ENCODE results near the gene PEX11B. TPM values are rescaled to one million over a fixed set of nuclear protein-coding genes. Genes with fewer than 3 reads are reported as not detected.

PEX11B gene, protein sequence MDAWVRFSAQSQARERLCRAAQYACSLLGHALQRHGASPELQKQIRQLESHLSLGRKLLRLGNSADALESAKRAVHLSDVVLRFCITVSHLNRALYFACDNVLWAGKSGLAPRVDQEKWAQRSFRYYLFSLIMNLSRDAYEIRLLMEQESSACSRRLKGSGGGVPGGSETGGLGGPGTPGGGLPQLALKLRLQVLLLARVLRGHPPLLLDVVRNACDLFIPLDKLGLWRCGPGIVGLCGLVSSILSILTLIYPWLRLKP
- total RNA-seq, result 10 to 100 TPM; 19.8 to 24.4 TPM
- long read RNA-seq, donor 1, transcript PEX11B-201 (4 exons, 1,740 nt), result major isoform, 11 of 13 reads
- long read RNA-seq, donor 1, partial matches to known transcripts, result 0 of 13 reads
- long read RNA-seq, donor 1, other reads (novel, unspliced or antisense), result 2 of 13 reads
- long read RNA-seq, donor 2, transcript PEX11B-201 (4 exons, 1,740 nt), result major isoform, 78 of 93 reads
- long read RNA-seq, donor 2, partial matches to known transcripts, result 4 of 93 reads
- long read RNA-seq, donor 2, other reads (novel, unspliced or antisense), result 10 of 93 reads

DNA sequence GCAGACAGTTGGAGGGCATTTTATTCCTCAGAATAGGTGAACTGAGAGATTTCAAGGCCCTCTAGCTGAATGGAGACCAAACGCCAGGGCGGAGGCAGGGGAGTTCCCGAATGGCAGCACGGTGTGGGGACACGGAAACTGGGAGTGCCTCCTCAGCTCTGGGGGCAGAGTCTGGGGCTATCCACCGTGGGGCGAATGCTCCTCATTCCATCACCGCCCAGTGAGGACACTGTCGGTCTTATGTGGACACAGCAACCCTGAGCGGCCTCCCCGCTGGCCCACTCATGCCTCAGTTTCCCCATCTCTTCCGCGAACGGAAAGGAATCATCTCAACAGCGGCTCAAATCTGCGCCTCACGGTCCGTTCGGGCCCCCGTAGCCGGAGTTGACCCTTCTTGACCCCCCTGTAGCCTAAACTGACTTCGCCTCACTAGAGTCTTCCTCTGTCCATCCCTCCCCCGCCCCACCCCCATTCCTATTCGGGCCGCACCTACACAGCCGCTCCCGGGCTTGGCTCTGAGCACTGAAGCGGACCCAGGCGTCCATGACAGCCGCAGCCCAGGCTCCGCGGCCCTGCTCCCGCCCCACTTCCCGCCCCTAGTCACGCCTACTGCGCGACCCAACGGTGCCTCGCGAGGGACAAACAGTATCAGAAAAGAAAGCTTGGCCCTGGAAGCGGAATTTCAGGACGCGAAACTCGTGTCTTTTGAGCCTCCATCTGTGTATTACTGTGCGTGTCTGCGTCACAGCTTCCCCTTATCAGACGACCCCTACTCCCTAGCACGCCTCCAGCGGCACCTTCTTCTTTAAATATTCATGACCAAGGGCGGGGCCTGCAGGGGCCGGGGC lies at the start of gene PEX11B:
Gene PEX11B, minus strand, starts transcription at position 574 of the 848 bp plus-strand sequence. Its CDS starts 29 bp downstream, at position 545.
- intact Hi-C loops (cut with DNase I), result loop anchor here in 1 of 2 donors (5.0 to 10.0 kb wide), 2 partner anchors 44 to 64 kb away; partner anchors contain the start of genes ANKRD34A, PIAS3 and POLR3GL
- peak; percentile 96 for DNase-seq (ENCODE audit: low spot score)

DNA sequence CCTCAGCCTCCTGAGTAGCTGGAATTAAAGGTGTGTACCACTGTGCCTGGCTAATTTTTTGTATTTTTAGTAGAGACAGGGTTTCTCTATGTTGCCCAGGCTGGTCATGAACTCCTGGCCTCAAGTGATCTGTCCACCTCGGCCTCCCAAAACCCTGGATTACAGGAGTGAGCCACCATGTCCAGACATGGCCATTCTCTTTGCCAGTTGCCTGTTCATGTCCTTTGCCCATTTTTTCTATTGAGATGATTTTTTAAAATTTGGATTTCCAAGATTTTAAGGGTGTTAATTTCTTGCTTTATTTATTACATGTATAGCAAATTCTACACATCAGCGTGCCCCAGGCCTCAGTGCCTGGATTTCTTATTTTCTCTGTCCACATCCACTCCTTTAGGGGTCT lies 48.8 kb upstream of the PEX11B start:
- intact Hi-C loops (cut with DNase I), result no loop called here
- DNase-seq (ENCODE audit: low spot score), result no peak

DNA sequence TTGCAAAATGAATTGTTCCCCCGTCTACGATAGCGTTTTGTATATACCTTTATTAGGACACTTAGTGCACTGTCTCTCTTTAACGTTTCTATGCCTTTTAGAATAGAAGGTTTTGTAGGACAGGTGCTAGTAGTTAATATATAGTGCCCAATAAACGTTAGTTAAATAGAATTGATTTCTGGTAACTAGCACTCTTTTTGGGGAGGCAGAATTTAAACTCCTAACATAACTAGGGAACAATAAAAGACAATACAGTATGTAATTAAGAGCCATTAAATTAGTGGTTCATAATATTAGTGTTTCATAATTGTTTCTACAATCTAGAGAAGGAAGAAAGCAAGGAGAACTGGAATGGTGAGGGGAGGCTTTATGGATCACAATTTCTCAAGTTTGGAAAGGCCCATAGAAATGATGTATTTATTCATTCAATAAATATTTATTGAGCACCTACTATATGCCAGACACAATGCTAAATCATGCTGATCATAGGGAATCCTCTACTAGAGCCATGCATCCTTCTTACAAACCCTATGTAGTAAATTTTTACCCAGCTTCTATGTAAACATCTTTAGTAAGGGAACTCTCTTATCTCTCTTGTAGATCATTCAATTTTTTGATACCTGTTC lies 46.7 kb upstream of the PEX11B start:
- DNase-seq (ENCODE audit: low spot score), result no peak
- intact Hi-C loops (cut with DNase I), result no loop called here

DNA sequence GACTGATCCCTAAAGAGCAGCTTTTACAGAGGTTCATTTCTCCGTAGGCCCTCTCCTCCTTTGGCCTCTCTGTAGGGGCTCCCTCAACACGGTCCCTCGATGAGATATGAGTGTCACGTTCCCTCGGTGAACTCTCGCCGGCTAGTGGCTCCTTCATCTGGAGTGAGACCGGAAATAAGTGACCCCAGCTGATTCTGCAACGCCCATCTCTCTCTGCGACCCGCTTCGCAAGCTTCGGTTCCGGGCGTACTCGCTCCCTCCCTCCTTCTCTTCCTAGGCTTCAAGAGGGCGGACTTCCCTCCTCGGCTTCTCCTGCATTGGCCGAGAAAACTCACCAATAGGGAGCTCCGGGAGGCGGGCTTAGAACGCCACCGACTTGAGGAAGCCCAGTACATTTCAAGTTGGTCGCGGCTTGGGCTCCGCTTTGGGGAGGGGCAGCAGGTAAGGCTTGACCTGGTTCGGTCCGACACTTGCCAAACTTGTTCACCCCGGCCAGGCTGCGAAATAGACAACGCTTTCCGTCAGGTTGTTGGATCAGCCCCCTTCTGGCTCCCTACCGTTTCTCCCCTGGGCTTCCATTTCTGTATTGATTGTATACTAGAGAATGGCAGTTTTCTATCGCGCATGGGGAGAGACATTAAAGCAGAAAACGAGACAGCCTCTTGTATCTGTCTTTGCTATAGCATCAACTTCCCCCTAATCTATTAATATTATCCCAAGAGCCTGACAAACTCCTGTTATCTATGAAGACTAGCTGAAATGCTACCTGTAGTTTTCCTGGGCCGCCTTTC lies 46.0 kb upstream of the PEX11B start, which contains the start of the genes ANKRD34A and POLR3GL:
Gene ANKRD34A, minus strand, starts transcription at position 248 of the 791 bp plus-strand sequence. CDS start 2,816 bp downstream, outside the sequence.
Gene POLR3GL, plus strand, starts transcription at position 363 of the 791 bp plus-strand sequence. CDS start 10,176 bp downstream, outside the sequence.
- intact Hi-C loops (cut with DNase I), result loop anchor here in 1 of 2 donors (5.0 kb wide), 1 partner anchor 47 kb away; the partner anchor contains the start of gene PEX11B
- peak; percentile 97 for DNase-seq (ENCODE audit: low spot score)

DNA sequence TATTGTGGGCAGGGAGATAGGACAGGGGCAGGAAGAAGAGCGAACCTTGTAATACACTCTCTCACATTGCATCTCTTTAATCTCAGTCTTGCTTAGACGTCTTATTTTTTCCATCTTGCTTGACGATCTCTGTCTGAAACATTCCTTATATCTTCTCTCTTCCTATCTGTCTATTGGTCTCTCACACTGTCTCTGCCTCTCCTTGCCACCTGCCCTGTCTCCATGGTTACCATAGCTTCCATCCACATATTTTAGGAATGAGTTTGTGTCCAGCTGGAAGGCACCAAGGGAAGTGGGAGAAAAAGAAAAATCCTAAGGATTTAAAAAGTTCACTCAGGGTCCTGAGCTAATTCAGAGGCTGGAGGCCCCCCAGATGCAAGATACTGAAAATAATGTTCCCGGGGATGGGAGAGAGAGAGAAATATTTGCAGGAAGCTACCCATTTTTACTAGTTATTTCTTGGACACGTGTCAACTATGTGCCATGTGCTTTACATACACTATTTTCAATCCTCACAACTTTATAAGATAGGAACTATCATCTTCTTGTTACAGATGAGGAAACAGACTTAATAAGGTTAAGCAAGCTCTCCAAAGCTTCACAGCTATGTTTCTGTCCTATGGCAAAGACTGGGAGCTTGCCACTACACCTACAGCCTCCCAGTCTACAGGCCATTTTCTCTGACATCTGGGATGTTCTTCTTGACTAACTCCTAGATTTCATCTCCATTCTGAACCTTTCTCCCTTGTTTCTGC lies 44.9 kb upstream of the PEX11B start:
- intact Hi-C loops (cut with DNase I), result loop anchor here in 1 of 2 donors (5.0 kb wide), 1 partner anchor 46 kb away; the partner anchor contains the start of gene PEX11B
- no peak for DNase-seq (ENCODE audit: low spot score)

DNA sequence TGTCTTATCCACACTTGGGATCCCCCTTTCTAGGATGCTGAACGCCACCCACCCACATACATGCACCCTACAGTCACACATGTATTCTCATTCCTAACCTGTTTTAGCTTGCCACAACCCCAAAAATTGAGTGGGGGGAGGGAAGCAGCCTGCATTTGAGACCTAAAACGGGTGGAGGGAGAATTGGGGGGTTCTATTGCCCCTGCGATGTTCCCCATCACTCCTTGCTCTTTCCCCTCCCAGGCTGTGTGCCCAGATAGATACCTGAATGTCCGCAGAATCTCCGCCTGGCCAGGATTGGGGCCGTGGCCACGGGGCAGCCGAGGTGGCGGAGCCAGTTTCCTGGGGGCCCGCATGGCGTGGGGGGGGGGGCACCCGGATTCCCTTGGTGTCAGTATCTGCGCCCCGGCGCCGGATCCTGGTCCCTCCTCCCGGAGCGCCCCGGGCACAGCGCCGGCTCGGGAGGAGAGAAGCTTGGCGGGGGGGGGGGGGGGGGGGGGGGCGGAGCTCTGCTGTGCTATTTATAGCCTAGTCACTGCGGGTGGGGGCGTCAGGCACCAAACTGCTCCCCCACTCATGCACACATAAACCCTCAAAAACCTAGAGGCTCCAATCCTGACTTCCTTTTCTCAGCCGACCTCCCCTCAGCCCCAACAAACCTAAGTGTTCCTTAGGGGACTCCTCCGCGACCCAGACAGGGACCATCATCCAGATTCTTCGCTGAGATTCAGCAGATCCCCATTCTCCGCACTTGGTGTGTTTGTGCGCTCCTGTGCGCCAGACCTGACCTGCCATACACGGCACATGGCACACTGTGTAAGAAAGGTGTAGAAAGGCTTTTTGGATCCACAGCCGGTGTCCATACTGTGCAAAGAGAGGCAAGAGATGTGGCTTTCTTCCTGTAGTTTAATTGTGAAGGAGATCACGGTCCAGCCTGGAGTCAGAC lies 43.9 kb upstream of the PEX11B start:
- intact Hi-C loops (cut with DNase I), result loop anchor here in 1 of 2 donors (5.0 kb wide), 1 partner anchor 45 kb away; the partner anchor contains the start of gene PEX11B
- peak; percentile 85 for DNase-seq (ENCODE audit: low spot score)

DNA sequence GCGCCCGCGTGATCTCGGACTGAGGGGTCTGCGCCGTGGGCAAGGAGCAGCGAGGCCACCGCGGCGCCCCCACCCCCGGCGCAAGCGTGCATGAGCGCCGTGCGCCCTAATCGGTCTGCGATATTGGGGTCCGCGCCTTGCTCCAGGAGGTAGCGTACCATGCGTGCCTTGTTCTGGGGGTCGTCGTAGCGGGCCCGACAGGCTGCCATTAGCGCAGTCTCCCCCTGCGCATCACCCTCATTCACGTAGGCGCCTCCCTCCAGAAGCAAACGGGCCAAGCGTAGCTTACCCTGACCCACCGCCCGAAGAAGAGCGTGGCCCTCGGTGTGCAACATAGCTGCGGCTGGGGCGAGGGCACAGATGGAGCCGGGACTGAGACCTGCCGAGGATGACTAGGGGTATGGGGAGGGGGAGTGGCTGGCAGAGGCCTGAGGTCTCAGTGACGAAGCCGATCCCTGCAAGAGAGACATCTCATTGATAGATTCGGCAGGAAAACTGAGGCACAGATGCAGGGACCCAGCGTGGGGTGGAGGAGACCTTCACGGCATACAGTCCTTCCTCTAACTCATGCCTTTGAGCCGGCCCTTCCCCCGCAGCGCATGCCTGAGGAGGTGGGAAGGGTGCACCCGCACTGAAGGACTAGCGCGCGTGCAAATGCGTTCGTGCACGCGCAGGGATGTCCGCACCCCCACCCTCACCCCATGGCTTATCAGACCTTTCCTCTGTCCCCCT lies 43.1 kb upstream of the PEX11B start:
- intact Hi-C loops (cut with DNase I), result loop anchor here in 1 of 2 donors (5.0 kb wide), 1 partner anchor 44 kb away; the partner anchor contains the start of gene PEX11B
- DNase-seq (ENCODE audit: low spot score), result peak; percentile 83

DNA sequence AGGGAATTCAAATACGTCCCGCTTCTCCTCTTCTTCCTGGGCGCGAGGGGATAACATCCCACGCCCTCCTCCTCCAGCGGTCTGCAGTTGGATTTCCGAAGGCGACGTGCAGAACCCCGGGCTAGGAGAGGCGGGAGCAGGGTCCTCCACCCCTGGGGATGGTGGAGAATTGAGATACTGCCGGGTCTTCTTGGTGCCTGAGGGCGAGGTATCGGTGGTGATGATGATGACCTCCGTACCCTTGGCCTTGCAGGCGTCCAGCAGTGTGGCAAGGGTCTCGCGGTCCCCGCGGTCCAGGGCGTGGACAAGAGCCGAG lies 42.5 kb upstream of the PEX11B start:
- intact Hi-C loops (cut with DNase I), result loop anchor here in 1 of 2 donors (5.0 kb wide), 1 partner anchor 44 kb away; the partner anchor contains the start of gene PEX11B

DNA sequence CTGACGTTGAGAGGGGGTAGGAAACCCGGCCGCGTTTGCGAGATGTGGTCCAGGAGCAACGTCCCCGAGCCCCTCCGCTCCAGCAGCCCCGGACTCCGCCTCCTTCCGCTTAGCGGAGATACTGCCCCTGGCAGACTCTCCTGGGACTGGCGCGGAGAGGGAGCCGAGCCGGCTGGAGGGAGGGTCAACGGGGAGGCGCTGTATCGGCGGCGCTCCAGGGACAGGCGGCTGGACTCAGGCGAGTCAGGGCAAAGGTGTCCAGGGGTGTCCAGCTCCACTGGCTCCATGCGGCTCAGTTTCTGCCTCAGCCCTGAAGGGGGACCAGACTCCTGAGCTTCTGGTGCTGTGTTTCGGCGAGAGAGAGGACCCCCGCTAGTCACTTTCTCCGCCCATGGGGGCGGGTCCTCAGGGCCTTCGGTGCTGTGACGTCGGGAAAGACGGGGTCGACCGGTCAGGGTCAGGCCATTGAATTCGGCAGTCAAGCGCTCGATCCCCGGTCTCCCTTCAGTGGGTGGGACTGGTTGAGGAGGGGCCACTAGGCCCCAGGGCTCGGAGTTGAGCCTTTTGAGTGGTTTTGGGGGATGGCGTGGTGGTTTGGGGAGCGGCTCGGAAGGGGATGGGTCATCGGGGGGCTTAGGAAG lies 42.1 kb upstream of the PEX11B start:
- peak; percentile 92 for DNase-seq (ENCODE audit: low spot score)
- intact Hi-C loops (cut with DNase I), result loop anchor here in 1 of 2 donors (5.0 kb wide), 1 partner anchor 43 kb away; the partner anchor contains the start of gene PEX11B

More for the DNA sequence above, 42.5 kb upstream of the PEX11B start:
- no peak for DNase-seq (ENCODE audit: low spot score)

DNA sequence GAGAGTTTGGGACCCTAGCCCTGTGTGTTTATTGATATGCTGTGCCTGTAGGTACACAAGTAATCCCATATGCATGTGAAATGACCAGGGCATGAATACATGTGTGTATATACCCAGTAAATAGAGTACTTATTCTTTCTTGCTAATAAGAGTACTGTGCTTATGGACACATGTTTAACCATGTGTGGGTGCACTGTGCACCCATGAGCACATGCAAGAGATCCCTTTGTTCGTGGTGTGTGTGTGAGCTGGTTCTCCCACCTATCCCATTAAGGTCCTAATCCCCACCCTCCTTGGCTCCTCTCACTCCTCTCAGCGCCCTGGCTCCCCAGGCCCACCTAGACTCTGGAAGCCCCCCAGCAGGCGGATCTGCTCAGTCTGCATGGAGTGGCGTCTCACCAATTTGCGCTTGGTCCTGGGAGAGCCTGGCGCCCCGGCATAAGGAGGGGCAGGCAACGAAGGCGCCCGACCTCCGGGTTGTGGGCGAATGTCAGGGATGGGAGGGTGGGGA lies 41.5 kb upstream of the PEX11B start:
- DNase-seq (ENCODE audit: low spot score), result no peak
- intact Hi-C loops (cut with DNase I), result loop anchor here in 1 of 2 donors (5.0 kb wide), 1 partner anchor 43 kb away; the partner anchor contains the start of gene PEX11B

DNA sequence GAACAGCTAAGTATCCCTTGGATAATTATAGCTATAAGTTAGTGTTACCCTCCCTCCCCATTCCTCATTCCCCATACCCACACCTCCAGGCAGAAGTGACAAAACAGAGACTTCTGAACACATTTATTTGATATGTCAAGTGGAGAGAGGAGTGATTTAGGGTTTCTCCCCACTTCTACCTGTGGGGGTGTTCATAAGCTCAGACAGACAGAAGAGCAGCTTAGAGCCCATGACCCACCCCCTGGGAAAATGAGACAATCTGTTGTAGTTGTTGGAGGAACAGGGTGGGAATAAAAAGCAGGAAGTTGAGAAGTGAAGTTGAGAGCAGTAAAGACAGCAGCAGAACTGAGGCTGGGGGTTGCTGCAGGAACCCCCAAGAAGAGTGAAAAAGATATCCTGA lies 40.8 kb upstream of the PEX11B start:
- no peak for DNase-seq (ENCODE audit: low spot score)
- intact Hi-C loops (cut with DNase I), result no loop called here

DNA sequence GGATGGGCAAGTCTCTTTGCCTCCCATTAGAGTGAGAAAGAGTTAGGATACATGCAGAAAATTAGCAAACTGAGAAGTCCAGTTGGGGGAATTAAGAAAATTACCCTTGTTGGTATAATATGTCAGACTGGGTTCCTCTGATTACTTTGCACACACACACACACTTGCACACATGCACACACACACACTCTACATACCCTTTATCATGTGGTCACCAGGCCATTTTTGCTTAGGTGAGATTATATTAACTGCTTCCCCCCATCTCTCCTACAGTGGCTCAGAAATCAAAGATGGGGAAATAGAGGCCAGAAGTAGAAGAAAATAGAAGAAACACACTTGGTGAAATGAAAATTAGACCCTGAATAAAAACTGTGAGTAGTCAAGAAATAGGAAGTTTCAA lies 40.2 kb upstream of the PEX11B start:
- intact Hi-C loops (cut with DNase I), result no loop called here
- no peak for DNase-seq (ENCODE audit: low spot score)

DNA sequence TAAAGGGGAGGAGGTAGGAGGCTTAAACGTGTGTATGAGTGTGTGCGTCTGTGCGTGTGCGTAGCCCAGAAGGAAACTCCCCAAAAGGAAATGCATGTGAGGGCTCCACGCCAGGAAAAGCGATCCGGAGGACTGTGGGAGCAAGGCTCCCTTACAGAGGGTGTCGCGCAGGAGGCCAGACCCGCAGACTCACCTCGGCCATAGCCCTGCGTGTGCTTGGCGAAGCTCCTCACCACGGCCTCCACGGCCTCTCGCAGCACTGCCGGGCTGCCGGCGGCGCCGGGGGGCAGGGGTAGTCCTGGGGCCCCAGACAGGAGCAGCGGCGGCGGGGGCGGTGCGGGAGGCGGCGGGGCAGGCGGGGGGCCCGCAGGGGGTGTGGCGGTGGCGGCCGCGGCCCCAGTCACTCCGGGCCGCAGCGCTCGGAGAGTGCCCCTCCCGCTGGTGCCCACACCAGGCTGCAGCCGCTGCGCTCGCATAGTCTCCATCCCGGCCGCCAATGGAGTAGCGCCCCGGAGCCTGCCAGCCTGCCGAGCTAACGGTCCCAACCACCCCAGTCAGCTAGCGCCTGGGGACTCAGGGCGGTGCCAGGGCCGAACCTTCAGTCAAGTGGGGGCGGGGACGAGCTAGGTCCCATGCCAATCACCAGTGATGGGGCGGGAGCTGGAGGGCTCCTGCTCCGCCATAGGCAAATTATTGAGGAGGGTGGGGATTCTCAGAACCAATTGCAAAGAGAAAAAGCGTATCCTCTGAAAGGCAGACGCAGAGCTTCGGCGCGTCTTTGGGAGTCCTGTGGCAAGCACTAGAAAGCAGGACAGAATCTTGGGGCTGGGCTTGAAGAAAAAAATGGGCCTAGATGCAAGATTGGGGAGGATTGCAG lies 39.2 kb upstream of the PEX11B start, which contains the start of gene LIX1L:
Gene LIX1L, minus strand, starts transcription at position 575 of the 877 bp plus-strand sequence. Its CDS starts 90 bp downstream, at position 485.
- intact Hi-C loops (cut with DNase I), result no loop called here
- peak; percentile 98 for DNase-seq (ENCODE audit: low spot score)

Measured in posterior vena cava (tissue), 2 donors.